Superior temporal gyrus (tissue), 1 donor: Measurements from ENCODE around the gene MLKL.
"Not testable (repeated sequence)": the region's sequence is repeated elsewhere in the genome, so short reads cannot be mapped to it uniquely, and the experiment has no call there.

Experiments used
- DNase-seq: peaks from one replicate; pipeline ENCODE4 v3.0.0-alpha.2; 2016; ENCODE audit errors: extremely low spot score

Gene MLKL

GRCh38 chr16:74732707-74733350 is 32.2 kb upstream of the MLKL start:
- DNase-seq: no peak

- no peak for DNase-seq
Measured at GRCh38 chr16:74731853-74732477, 31.3 kb upstream of the MLKL start.

GRCh38 chr16:74729783-74730683 is 29.4 kb upstream of the MLKL start:
- DNase-seq: no peak

GRCh38 chr16:74727903-74728302 is 27.2 kb upstream of the MLKL start:
- DNase-seq: no peak

- no peak for DNase-seq
Measured at GRCh38 chr16:74726716-74727115, 26.1 kb upstream of the MLKL start.

- no peak for DNase-seq
Measured at GRCh38 chr16:74725651-74726455, 25.2 kb upstream of the MLKL start.

- DNase-seq: peak; percentile 96
Measured at GRCh38 chr16:74724820-74725549, 24.3 kb upstream of the MLKL start.

- DNase-seq: no peak
Measured at GRCh38 chr16:74723256-74723655, 22.6 kb upstream of the MLKL start.

GRCh38 chr16:74722156-74722555 is 21.5 kb upstream of the MLKL start:
- DNase-seq: not testable (repeated sequence)

GRCh38 chr16:74721716-74722115 is 21.1 kb upstream of the MLKL start:
- DNase-seq: no peak

- DNase-seq: no peak
Measured at GRCh38 chr16:74720579-74720978, 19.9 kb upstream of the MLKL start.

- DNase-seq: no peak
Measured at GRCh38 chr16:74718741-74719610, 18.3 kb upstream of the MLKL start.

GRCh38 chr16:74718140-74718539 is 17.5 kb upstream of the MLKL start:
- no peak for DNase-seq

GRCh38 chr16:74717367-74717766 is 16.7 kb upstream of the MLKL start:
- no peak for DNase-seq

- DNase-seq: no peak
Measured at GRCh38 chr16:74716355-74716754, 15.7 kb upstream of the MLKL start.

- no peak for DNase-seq
Measured at GRCh38 chr16:74713876-74714275, 13.2 kb upstream of the MLKL start.

GRCh38 chr16:74713325-74713724 is 12.7 kb upstream of the MLKL start:
- DNase-seq: no peak

- DNase-seq: no peak
Measured at GRCh38 chr16:74711938-74712337, 11.3 kb upstream of the MLKL start.

- DNase-seq: no peak
Measured at GRCh38 chr16:74710401-74710800, 9.7 kb upstream of the MLKL start.

GRCh38 chr16:74709441-74709877 is 8.8 kb upstream of the MLKL start:
- DNase-seq: peak; percentile 98
